PFSK-1 (cell line): ENCODE data around the gene KIF17.

ENCODE experiments used
- POLR2AphosphoS5 ChIP-seq: IDR thresholded peaks from 2 replicates; pipeline ENCODE4 v1.6.1; 2012; ENCODE audit warnings: low read depth, mild to moderate bottlenecking, control low read depth, low read length, moderate library complexity
- TAF1 ChIP-seq: IDR thresholded peaks from 2 replicates; pipeline ENCODE4 v1.6.1; 2012; ENCODE audit warnings: low read length, control low read depth, borderline replicate concordance; ENCODE audit not compliant: insufficient read depth
- TF ChIP-seq, protein P1 (sequence below), 2 experiments: IDR thresholded peaks; 2 replicates each; pipeline versions ENCODE4 v1.6.1 to v1.8.0; 2011 to 2012; ENCODE audit warnings: low read depth in 2 of 2, low read length in 2 of 2, control low read depth in 1 of 2, inconsistent platforms in 1 of 2, mild to moderate bottlenecking in 1 of 2, moderate library complexity in 1 of 2; ENCODE audit not compliant: insufficient read depth in 1 of 2

DNA sequence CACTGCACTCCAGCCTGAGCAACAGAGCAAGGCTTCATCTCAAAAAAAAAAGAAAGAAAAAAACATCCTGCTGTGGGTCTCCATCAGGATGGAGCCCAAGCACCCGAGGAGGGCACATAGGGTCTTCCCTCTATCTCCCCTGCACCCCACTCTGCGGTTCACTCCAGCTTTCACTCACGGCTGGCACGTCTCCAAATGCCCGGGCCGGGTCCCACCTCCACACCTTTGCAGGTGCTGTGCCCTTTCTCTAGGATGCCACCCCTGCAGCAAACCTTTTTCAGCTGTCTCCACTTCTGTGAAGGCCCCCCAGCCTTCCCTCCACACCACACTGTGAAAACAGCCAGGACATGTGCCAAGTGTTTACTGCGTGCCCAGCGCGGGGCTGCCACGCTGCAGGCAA lies 34.2 kb downstream of the KIF17 start:
- TF ChIP-seq POLR2AphosphoS5, result no peak
- TF ChIP-seq, protein P1, sequence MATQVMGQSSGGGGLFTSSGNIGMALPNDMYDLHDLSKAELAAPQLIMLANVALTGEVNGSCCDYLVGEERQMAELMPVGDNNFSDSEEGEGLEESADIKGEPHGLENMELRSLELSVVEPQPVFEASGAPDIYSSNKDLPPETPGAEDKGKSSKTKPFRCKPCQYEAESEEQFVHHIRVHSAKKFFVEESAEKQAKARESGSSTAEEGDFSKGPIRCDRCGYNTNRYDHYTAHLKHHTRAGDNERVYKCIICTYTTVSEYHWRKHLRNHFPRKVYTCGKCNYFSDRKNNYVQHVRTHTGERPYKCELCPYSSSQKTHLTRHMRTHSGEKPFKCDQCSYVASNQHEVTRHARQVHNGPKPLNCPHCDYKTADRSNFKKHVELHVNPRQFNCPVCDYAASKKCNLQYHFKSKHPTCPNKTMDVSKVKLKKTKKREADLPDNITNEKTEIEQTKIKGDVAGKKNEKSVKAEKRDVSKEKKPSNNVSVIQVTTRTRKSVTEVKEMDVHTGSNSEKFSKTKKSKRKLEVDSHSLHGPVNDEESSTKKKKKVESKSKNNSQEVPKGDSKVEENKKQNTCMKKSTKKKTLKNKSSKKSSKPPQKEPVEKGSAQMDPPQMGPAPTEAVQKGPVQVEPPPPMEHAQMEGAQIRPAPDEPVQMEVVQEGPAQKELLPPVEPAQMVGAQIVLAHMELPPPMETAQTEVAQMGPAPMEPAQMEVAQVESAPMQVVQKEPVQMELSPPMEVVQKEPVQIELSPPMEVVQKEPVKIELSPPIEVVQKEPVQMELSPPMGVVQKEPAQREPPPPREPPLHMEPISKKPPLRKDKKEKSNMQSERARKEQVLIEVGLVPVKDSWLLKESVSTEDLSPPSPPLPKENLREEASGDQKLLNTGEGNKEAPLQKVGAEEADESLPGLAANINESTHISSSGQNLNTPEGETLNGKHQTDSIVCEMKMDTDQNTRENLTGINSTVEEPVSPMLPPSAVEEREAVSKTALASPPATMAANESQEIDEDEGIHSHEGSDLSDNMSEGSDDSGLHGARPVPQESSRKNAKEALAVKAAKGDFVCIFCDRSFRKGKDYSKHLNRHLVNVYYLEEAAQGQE (IDR thresholded peaks at IDR 0.05; ENCODE audit: insufficient read depth in 1 of 2, low read depth in 2 of 2, low read length in 2 of 2), result no peak
- TF ChIP-seq TAF1, result no peak
